ENCODE measurements around the gene LTA4H.

Gene LTA4H

GRCh38 chr12:96056646-96057455, 21.5 kb upstream of the LTA4H start:
- DNase-seq = no peak

- no peak for DNase-seq
Observed at GRCh38 chr12:96054244-96054610, 18.8 kb upstream of the LTA4H start.

GRCh38 chr12:96053476-96054243, 18.3 kb upstream of the LTA4H start:
- peak in 1 of 2 experiments; percentile 15 for DNase-seq

GRCh38 chr12:96051756-96052485, 16.5 kb upstream of the LTA4H start:
- DNase-seq = no peak

GRCh38 chr12:96050139-96050538, 14.8 kb upstream of the LTA4H start:
- no peak for DNase-seq

- DNase-seq = no peak
Observed at GRCh38 chr12:96049101-96049500, 13.7 kb upstream of the LTA4H start.

GRCh38 chr12:96048393-96048969, 13.1 kb upstream of the LTA4H start:
- DNase-seq = no peak

- DNase-seq = peak; percentile 84 to 85
Observed at GRCh38 chr12:96047229-96048211, 12.1 kb upstream of the LTA4H start.

GRCh38 chr12:96046543-96047228, 11.3 kb upstream of the LTA4H start:
- DNase-seq = no peak

- no peak for DNase-seq
Observed at GRCh38 chr12:96045566-96045965, 10.2 kb upstream of the LTA4H start.

- no peak for DNase-seq
Observed at GRCh38 chr12:96044943-96045290, 9.5 kb upstream of the LTA4H start.

GRCh38 chr12:96044017-96044942, 8.9 kb upstream of the LTA4H start:
- peak in 1 of 2 experiments; percentile 13 for DNase-seq

GRCh38 chr12:96041181-96041580, 5.8 kb upstream of the LTA4H start:
- DNase-seq = peak; percentile 7 to 18

GRCh38 chr12:96040305-96041133, 5.1 kb upstream of the LTA4H start:
- DNase-seq = no peak

- no peak for DNase-seq
Observed at GRCh38 chr12:96039516-96039915, 4.1 kb upstream of the LTA4H start.

GRCh38 chr12:96036765-96037455, 1.5 kb upstream of the LTA4H start:
- no peak for DNase-seq

- peak; percentile 29 to 69 for DNase-seq
Observed at GRCh38 chr12:96034621-96035282, 635 bp downstream of the LTA4H start.

Measured in Kasumi-1 (cell line).